Testis (tissue), 2 donors: ENCODE results near the gene ACCSL.

Experiments used
- CTCF ChIP-seq, 3 experiments: fragments of 450-650 bp in 2 of 3; fragments of 200-600 bp in 1 of 3; sonication (generic) in 1 of 3; IDR thresholded peaks; one replicate each; pipeline ENCODE4 v1.5.1; 2016 to 2019; ENCODE audit warnings: antibody characterized with exemption in 3 of 3, mild to moderate bottlenecking in 2 of 3, moderate library complexity in 1 of 3
- POLR2A ChIP-seq: fragments of 450-650 bp; IDR thresholded peaks from one replicate; pipeline ENCODE4 v1.6.1; 2017; ENCODE audit warnings: antibody characterized with exemption, mild to moderate bottlenecking, moderate library complexity

- TF ChIP-seq CTCF (IDR thresholded peaks at IDR 0.05) (no peak), POLR2A (no peak)
Measured at GRCh38 chr11:44057340-44057739, 9.6 kb downstream of the ACCSL start.
